Progenitor cell of endocrine pancreas (in vitro differentiated cells): Measurements from ENCODE around the gene KANSL3. TPM values are rescaled to one million over a fixed set of nuclear protein-coding genes. Genes with fewer than 3 reads are reported as not detected.
"Not testable (repeated sequence)": the region's sequence is repeated elsewhere in the genome, so short reads cannot be mapped to it uniquely, and the experiment has no call there.

Experiments
- DNase-seq: peaks from one replicate; pipeline ENCODE4 v3.0.0; 2021; ENCODE audit warnings: low spot score; ENCODE audit not compliant: unreplicated experiment
- H3K27ac Mint-ChIP-seq: 2 replicates; pipeline ENCODE4 v1.8.0; 2021; ENCODE audit warnings: mild to moderate bottlenecking, moderate library complexity, mixed read lengths
- H3K27me3 Mint-ChIP-seq: 2 replicates; pipeline ENCODE4 v1.8.0; 2021; ENCODE audit warnings: mixed read lengths
- H3K36me3 Mint-ChIP-seq: 2 replicates; pipeline ENCODE4 v1.8.0; 2022; ENCODE audit warnings: mixed read lengths; ENCODE audit not compliant: insufficient read depth
- H3K4me1 Mint-ChIP-seq: 2 replicates; pipeline ENCODE4 v1.8.0; 2021; ENCODE audit warnings: low read depth, mixed read lengths
- H3K4me3 Mint-ChIP-seq: 2 replicates; pipeline ENCODE4 v1.8.0; 2021; ENCODE audit warnings: low read depth, mild to moderate bottlenecking, moderate library complexity, mixed read lengths
- H3K9me3 Mint-ChIP-seq: 2 replicates; pipeline ENCODE4 v1.8.0; 2021; ENCODE audit warnings: low read depth, mixed read lengths
- CTCF ChIP-seq: fragments of 200-600 bp; sonication (generic); IDR thresholded peaks from one replicate; pipeline ENCODE4 v1.5.0; 2021; ENCODE audit warnings: antibody characterized with exemption, mild to moderate bottlenecking; ENCODE audit not compliant: unreplicated experiment
- total RNA-seq: library from RNA; stranded (reverse); gene quantifications from 2 replicates; pipeline ENCODE4 v1.2.1, GENCODE V29; 2021

The KANSL3 gene
- total RNA-seq, 1 donor from 2014 or later = 57.7 TPM

- Mint-ChIP-seq H3K4me3 (no peak overlapping the region), H3K36me3 (no peaks in the 10 kb centered on the region)
These were observed 25.1 kb upstream of the KANSL3 start for GRCh38 chr2:96663177-96663576.

GRCh38 chr2:96662360-96662759 is 24.2 kb upstream of the KANSL3 start:
- no peak for TF ChIP-seq CTCF
- no peak for DNase-seq
- no peak overlapping the region for H3K4me3 Mint-ChIP-seq
- H3K4me1 Mint-ChIP-seq = no peaks in the 10 kb centered on the region
- H3K36me3 Mint-ChIP-seq = no peaks in the 10 kb centered on the region
- H3K27me3 Mint-ChIP-seq = no peaks in the 10 kb centered on the region
- H3K27ac Mint-ChIP-seq = no peak overlapping the region
- H3K9me3 Mint-ChIP-seq = no peaks in the 10 kb centered on the region

More at GRCh38 chr2:96663177-96663576, 25.1 kb upstream of the KANSL3 start:
- no peak for DNase-seq
- H3K27ac Mint-ChIP-seq = no peak overlapping the region
- H3K9me3 Mint-ChIP-seq = no peaks in the 10 kb centered on the region
- H3K27me3 Mint-ChIP-seq = no peaks in the 10 kb centered on the region
- no peak for TF ChIP-seq CTCF
- H3K4me1 Mint-ChIP-seq = no peaks in the 10 kb centered on the region

- no peaks in the 10 kb centered on the region for H3K36me3 Mint-ChIP-seq
- no peak for DNase-seq
- no peaks in the 10 kb centered on the region for H3K27me3 Mint-ChIP-seq
- H3K4me1 Mint-ChIP-seq = no peaks in the 10 kb centered on the region
- no peak overlapping the region for H3K4me3 Mint-ChIP-seq
- H3K9me3 Mint-ChIP-seq = no peaks in the 10 kb centered on the region
- TF ChIP-seq CTCF = no peak
- no peak overlapping the region for H3K27ac Mint-ChIP-seq
These were observed 23.2 kb upstream of the KANSL3 start for GRCh38 chr2:96661324-96661723.

- DNase-seq = no peak
- H3K36me3 Mint-ChIP-seq = peaks cover 1% of the 10 kb centered on the region
- no peak overlapping the region for H3K27ac Mint-ChIP-seq
- no peaks in the 10 kb centered on the region for H3K9me3 Mint-ChIP-seq
- no peak overlapping the region for H3K4me3 Mint-ChIP-seq
- H3K27me3 Mint-ChIP-seq = no peaks in the 10 kb centered on the region
- no peak for TF ChIP-seq CTCF
- H3K4me1 Mint-ChIP-seq = no peaks in the 10 kb centered on the region
These were observed 18.4 kb upstream of the KANSL3 start for GRCh38 chr2:96656540-96656939.

- no peak for TF ChIP-seq CTCF
- Mint-ChIP-seq H3K9me3 (no peaks in the 10 kb centered on the region), H3K27ac (no peak overlapping the region), H3K4me3 (no peak overlapping the region), H3K27me3 (no peaks in the 10 kb centered on the region), H3K36me3 (peaks cover 1% of the 10 kb centered on the region), H3K4me1 (no peaks in the 10 kb centered on the region)
- no peak for DNase-seq
These were observed 17.4 kb upstream of the KANSL3 start for GRCh38 chr2:96655526-96655925.

- not testable (repeated sequence) for H3K27ac Mint-ChIP-seq, H3K4me3 Mint-ChIP-seq, H3K36me3 Mint-ChIP-seq, H3K9me3 Mint-ChIP-seq, H3K27me3 Mint-ChIP-seq, H3K4me1 Mint-ChIP-seq, DNase-seq
These were observed 16.7 kb upstream of the KANSL3 start for GRCh38 chr2:96654791-96655190.
